EL (cell line): ENCODE data around the gene OXLD1.
A peak's percentile ranks its signal among the peaks of the same experiment; 100 is the strongest.

Source experiments
- DNase-seq: peaks from one replicate; pipeline ENCODE4 v3.0.0-alpha.2; 2016

OXLD1 gene

GRCh38 chr17:81666342-81667191, at the start of gene OXLD1, which contains the start of gene CCDC137:
Gene OXLD1 (minus strand): TSS chr17:81666605. CDS start chr17:81666577, 28 bp downstream.
Gene CCDC137 (plus strand): TSS chr17:81666737. CDS start chr17:81666767, 30 bp downstream.
- DNase-seq, result peak; percentile 96

DNA sequence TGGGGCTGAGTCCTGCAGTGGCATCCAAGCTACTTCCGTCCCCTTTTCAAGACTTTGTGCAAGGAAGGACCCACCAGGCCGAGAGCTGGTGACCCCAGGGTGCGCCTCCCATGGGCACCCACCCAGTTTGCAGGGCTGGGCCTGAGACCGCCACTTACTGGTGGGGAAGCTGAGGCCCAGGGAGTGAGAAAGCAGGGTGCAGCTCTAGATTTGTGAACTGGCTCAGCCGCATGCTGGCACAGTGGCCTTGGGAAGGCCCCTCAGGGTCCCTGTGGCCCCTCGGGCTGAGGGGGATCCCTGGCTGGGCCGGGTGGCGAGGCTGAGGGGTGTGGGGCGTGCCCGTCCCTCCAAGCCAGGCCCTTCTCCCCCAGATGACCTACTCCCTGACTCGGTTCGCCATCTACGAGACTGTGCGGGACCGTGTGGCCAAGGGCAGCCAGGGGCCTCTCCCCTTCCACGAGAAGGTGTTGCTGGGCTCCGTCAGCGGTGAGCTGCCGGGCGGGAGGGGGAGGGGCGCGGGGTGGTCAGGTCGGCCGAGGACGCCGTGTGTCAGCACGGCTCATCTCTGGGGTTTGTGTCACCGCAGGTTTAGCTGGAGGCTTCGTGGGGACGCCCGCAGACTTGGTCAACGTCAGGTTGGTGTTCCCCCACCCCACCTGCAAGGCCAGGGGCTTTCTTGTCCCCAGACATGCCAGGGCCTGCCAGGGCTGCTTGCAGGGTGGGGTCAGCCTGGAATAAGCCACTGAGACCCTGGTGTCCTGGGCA, 48.9 kb upstream of the OXLD1 start:
- DNase-seq, result no peak

DNA sequence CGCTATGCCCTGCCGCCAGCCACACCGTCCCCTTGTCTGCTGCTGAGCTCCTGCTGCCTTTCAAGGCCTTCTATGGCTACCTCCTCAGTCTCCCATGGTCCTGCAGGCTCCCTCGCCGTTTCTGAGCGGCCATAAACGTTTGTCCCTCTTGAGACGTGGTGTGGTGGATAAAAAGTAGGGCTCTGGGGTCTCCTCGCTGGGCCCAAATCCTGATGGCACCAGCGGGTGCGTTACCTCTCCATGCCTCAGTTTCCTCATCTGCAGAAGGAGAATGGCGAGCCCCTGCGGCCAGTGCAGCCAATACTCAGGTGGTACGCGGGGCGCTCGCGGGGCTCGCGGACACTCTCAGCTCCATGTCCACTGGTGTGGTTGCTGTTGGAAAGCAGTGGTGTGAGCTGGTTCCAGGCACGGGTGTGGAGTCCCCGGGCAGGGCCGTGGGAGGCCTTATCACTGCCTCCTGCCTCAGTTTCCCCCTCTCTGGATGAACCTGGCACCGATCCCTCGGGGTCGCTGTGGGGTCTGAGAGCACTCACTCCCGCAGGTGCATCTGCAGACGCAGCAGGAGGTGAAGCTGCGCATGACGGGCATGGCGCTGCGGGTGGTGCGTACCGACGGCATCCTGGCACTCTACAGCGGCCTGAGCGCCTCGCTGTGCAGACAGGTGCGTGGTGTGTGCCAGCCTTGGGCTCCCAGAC, 48.2 kb upstream of the OXLD1 start:
- no peak for DNase-seq

GRCh38 chr17:81713556-81714411, 47.4 kb upstream of the OXLD1 start:
- no peak for DNase-seq

- peak; percentile 27 for DNase-seq
Observed at GRCh38 chr17:81713004-81713555, 46.7 kb upstream of the OXLD1 start.

DNA sequence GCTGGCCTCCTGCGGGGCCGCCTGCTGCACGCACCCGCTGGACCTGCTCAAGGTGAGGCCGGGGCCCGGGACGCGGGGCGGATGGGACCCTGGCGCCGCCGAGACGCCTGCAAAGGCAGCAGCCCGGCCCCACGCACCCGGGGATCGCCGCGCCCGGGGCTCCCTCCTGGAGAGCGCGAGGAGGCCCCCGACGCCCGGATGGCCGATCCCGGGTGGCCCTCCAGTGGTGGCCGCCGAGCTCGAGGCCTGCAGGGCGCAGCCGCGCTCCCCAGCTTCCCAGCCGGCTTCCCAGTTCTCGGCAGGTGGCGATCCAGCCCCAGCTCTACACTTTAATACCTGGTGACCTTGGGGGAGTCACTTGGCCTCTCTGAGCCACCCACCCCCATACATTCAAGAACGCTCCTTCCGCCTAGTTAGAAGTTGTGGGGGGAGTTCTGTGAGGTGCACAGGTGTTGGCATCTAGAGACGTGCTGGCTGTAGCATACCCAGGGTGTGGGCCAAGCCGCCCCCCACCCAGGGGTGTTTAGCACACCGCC, 46.1 kb upstream of the OXLD1 start:
- peak; percentile 45 for DNase-seq

GRCh38 chr17:81711814-81712467, 45.5 kb upstream of the OXLD1 start, which contains the start of gene SLC25A10:
Gene SLC25A10 (plus strand): TSS chr17:81712284. CDS start chr17:81712427, 143 bp downstream.
- DNase-seq, result peak; percentile 77

- DNase-seq, result peak; percentile 20
Observed at GRCh38 chr17:81710514-81711308, 44.3 kb upstream of the OXLD1 start.

DNA sequence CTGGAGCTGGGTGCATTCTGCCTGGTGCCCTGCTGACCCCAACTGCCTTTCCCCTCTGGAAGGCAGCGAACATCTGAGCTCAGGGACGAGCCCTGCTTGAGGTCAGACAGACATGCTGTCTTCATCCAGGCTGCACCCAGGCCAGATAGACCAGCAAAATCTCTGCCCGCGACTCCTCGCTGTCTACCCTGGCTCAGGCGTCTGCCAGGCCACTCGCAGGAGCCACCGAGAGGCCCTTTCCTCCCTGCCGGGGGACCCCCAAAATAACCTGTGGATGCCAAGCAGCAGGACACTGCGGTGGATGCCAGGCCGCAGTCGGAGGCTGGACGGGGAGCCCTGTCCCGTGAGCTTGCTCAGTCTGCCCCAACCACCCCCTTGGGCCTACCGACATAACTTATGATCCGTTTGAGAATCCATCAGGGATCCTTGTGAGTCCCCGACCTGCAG, 42.4 kb upstream of the OXLD1 start:
- no peak for DNase-seq

- DNase-seq, result no peak
Observed at GRCh38 chr17:81707725-81708646, 41.6 kb upstream of the OXLD1 start.

DNA sequence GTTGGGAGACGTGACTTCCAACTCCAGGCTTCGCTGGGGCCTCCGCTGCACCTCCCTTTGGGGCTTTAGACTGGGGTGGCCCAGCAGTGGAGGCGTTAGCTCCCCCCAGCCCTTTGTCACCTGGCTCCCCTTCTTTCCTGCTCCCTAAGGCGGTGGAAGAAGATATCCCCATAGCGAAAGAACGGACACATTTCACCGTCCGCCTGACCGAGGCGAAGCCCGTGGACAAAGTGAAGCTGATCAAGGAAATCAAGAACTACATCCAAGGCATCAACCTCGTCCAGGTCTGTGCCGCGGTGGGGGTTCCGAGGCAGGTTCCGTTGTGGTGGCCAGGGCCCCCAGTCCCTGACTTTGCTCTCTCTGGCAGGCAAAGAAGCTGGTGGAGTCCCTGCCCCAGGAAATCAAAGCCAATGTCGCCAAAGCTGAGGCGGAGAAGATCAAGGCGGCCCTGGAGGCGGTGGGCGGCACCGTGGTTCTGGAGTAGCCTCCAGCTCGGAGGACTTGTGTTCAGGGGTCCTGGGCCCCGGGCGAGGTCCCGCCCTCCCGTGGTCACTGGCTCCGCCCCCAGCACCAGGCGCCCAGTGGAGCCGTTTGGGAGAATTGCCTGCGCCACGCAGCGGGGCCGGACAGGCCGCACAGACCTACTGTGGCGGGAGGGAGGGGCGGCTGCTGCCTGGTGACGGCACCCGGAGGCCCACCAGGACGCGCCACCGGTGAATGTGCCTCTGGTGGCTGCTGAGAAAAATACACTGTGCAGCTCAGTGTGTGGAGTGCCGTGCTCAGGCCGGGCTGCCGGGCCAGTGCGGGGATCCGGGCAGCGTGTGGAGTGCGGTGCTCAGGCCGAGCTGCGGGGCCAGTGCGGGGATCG, 40.6 kb upstream of the OXLD1 start:
- no peak for DNase-seq

- no peak for DNase-seq
Observed at GRCh38 chr17:81706232-81706611, 39.8 kb upstream of the OXLD1 start.

DNA sequence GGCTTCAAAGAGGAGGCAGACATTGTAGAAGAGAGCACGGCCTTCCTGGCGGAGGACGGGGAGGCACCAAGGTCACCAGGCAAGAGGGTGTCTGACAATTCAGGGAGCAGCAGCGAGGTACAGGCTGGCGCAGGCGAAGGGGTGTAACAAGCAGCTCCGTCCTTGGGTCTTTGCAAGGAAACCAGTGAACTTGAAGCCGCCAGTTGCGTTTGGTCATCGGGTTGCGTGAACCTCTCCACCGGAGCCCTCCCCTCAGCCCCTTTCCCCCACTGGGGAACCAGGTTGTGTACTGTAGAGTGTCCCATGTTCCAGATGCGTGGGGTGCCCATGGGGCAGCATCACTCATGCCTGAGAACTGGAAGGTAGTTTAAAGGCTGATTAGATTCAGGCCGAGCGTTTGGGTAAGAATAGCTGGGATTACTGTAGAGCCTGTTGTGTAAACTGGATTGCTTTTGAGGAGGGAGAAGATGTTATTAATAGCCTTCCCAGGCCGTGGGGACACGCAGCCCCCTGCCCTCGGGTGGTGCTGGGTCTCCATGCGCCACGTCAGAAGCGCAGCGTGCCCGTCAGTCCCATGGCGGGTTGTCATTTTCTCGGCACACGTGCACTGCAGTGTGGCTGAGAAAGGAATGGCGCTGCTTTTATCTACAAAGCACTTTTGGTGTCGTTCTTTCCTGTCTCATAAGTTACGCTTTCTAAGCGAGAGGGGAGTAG, 39.3 kb upstream of the OXLD1 start:
- no peak for DNase-seq

- DNase-seq, result no peak
Observed at GRCh38 chr17:81703747-81704654, 37.6 kb upstream of the OXLD1 start.

- peak; percentile 91 for DNase-seq
Observed at GRCh38 chr17:81702934-81703746, 36.7 kb upstream of the OXLD1 start, which contains the start of gene MRPL12. Gene MRPL12 (plus strand): TSS chr17:81703367. CDS start chr17:81703502, 135 bp downstream.
